NCI-H146 (cell line): ENCODE measurements around the gene NUDT22.

Source experiments
- DNase-seq: peaks from one replicate; lab custom pipeline; 2025; lab: John Stamatoyannopoulos, UW

The NUDT22 gene

DNA sequence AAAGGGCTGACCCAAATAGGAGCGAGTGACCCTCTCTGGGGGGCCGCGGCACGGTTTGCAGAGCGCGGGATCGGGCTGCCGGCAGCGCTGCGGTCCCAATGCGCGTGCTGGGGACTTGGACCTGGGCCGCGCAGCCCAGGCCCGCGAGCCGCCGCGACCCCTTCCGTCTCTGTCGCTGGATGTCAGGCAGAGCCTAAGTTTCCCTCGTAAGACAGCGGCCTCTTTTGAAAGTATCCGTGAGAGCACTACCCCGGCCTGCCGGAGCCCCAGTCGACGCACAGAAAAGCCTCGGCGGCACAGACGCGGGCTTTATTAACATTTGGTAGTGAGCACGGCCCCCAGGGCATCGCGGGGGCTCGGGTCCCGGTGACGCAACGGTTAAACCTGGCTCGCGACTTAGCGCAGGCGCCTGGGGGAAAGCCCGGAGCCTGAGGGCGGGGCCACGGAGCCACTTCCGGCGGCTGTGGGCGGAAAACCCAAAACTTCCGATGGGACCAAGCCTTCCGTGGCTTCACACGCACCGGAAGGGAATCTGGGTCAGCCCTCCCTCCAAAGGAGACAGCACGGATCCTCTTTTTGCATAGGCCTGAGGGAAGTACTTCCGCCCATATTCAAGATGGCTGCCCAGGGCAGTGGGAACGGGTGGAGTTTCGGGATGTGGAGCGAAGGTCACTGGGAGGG lies 43.6 kb downstream of the NUDT22 start:
- DNase-seq: peak; percentile 100

- no peak for DNase-seq
Observed at GRCh38 chr11:64275031-64275800, 49.1 kb downstream of the NUDT22 start.

DNA sequence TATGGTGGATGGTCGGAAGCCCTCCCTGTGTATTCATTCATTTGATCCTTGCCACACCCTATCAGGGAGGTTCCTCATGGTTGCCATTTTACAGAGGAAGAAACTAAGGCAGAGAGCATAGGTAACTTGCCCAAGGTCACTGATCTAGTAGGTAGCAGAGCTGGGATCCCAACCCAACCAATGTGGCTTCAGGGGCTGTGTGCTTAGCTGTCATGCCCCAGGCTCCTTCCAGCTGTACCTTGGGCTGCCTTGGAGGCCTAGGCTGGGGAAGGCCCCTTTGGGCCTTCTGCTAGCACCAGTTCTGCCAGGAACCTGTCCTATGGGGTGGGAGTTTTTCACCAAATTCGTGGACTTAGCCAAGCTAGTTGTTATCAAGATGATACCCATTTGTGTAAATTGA lies 49.8 kb downstream of the NUDT22 start:
- DNase-seq: no peak

DNA sequence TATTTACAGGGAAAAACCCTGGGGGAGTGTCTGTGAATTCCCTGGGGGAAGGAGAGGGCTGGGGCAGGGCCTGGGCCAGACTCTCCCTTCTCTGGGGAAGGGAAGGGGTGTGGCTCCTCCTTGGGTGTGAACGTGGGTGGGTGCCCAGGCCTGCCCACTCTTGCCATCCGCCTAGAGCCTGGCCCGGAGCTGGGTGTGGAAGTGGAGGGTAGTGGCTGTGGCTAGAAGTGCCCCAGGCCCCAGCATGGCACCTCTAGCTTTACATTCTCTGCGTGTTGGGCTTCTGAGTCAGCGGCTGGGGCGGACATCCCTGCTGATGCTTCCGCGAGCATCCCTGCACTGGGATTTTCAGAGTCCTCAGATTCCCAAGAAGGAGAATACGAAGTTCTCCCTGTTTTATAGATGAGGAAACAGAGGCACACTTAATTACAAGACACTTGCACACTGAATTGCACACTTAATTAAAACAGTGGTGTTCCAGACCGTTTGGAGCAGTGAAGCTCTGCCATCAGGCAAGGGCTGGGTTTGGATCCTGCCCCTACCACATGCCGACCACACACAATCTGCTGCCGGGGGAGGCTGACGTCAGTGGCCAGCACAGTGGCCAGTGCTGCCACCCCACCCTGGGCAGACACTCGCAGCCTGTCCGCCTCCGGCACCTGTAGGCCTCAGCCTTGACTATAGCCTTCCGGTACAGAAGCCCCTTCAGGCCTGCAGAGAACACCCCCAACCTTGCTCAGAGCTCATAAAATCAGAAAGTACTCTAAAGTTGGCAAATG lies 50.8 kb downstream of the NUDT22 start:
- DNase-seq: no peak

DNA sequence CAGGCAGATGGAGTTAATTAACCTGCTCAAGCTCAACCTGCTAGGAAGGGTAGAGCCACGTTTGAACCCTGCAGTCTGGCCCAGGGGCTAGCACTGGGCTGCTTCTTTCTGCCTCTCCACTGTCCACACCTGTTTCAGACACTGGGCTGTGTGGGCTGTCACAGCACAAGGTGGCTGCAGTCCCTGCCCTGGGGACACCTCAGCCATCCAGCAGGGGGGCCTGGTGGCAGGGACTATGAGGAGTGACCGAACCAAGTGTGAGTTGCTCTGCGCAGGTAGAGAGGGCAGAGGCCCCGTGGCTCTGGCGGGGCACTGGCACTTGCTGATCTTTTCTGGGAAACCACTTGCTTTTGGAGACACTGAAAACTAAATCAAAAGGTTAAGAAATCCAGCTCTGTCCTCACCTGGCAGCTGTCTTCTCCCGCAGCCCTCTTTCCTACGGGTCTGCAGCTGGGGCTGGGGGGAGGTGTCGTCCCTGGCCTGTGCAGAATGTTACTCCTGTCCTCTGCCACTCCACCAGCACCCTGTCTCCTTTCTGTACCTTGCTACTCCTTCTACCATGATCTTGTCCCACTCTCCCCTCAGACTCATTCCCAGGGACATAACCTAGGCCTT lies 52.6 kb downstream of the NUDT22 start:
- DNase-seq: no peak
